ENCODE measurements around the gene NOLC1. TPM values are rescaled to one million over a fixed set of nuclear protein-coding genes. Genes with fewer than 3 reads are reported as not detected.

NOLC1 gene
- total RNA-seq, 1 donor = 30.7 TPM

DNA sequence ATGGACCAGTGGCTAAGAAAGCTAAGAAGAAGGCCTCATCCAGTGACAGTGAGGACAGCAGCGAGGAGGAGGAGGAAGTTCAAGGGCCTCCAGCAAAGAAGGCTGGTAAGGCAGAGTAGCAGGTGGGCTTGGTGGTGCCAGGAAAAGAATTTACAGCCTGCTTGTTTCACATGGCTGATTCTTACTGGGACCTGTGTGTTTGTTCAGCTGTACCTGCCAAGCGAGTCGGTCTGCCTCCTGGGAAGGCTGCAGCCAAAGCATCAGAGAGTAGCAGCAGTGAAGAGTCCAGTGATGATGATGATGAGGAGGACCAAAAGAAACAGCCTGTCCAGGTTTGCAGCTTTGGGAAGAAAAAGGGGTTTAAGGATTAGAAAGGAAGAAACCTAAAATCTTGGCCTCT lies 5.0 kb downstream of the NOLC1 start:
- TF ChIP-seq, protein P1, sequence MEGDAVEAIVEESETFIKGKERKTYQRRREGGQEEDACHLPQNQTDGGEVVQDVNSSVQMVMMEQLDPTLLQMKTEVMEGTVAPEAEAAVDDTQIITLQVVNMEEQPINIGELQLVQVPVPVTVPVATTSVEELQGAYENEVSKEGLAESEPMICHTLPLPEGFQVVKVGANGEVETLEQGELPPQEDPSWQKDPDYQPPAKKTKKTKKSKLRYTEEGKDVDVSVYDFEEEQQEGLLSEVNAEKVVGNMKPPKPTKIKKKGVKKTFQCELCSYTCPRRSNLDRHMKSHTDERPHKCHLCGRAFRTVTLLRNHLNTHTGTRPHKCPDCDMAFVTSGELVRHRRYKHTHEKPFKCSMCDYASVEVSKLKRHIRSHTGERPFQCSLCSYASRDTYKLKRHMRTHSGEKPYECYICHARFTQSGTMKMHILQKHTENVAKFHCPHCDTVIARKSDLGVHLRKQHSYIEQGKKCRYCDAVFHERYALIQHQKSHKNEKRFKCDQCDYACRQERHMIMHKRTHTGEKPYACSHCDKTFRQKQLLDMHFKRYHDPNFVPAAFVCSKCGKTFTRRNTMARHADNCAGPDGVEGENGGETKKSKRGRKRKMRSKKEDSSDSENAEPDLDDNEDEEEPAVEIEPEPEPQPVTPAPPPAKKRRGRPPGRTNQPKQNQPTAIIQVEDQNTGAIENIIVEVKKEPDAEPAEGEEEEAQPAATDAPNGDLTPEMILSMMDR (IDR thresholded peaks at IDR 0.05; ENCODE audit: insufficient read depth, low read depth, low read length) = no peak
- H3K4me3 ChIP-seq (ENCODE audit: low read depth, low read length) = no peak overlapping the region
- no peak for DNase-seq (ENCODE audit: low read depth)

DNA sequence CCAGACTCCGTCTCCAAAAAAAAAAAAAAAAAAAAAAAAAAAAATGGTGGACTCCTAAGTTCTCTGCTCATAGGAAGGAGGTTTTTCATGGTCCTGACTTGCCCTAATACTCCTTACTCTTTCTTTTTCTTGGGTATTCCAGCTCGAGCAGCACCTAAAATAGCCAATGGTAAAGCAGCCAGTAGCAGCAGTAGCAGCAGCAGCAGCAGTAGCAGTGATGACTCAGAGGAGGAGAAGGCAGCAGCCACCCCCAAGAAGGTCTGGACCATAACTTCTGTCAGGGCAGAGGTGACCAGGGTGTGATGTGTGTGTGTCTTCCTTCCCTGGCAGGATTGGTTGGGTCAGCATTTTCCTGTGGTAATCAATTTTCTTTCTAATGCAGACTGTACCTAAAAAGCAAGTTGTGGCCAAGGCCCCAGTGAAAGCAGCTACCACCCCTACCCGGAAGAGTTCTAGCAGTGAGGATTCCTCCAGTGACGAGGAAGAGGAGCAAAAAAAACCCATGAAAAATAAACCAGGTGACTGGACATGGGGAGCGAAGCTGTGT lies 6.9 kb downstream of the NOLC1 start:
- no peak overlapping the region for H3K4me3 ChIP-seq (ENCODE audit: low read depth, low read length)
- peak; percentile 28 for DNase-seq (ENCODE audit: low read depth)
- TF ChIP-seq, protein P1 (IDR thresholded peaks at IDR 0.05; ENCODE audit: insufficient read depth, low read depth, low read length) = no peak

DNA sequence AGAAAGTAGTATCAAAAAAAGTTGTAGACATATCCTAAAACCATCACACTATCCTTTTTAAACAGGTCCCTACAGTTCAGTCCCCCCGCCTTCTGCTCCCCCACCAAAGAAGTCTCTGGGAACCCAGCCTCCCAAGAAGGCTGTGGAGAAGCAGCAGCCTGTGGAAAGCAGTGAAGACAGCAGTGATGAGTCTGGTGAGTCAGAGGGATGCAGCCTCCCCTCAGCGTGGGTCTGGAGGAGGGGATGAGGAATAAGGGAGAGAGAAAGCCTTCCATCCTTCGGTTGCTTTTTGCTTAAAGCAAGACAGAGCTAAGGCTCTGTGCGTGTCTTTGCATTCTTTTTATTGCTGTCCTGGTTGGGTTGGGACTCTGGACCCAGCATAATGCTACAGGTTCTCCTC lies 7.6 kb downstream of the NOLC1 start:
- TF ChIP-seq, protein P1 (IDR thresholded peaks at IDR 0.05; ENCODE audit: insufficient read depth, low read depth, low read length) = no peak
- no peak for DNase-seq (ENCODE audit: low read depth)
- no peak overlapping the region for H3K4me3 ChIP-seq (ENCODE audit: low read depth, low read length)

DNA sequence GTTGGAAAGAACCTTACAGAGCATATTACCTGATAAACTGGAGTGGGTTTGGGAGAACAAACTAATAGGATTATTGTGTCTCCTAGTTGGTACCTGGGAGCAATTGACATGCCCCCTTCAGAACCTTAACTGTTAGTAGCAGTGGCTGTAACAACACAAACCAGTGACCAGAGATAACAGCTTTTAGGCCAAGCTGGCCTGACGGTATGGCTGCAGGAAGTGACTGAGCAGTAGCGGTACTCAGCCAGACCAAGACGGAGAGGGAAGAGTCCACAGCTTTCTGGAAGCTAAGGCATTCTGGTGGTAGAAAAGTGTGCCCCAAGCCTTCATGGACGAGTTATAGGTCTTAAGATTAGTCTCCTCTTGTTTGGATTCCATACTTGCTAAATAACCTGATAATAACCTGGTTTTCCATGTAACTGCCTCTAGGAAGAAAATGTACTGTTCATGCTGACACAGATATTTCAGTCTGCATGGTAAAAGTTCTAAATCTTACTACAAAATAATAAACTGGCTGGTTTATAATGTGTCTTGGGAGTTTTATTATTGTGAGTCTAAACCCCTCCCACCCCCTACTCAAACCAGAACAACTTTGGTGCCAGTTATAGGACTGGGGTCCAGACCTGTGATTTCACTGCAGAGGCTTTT lies 11.3 kb downstream of the NOLC1 start:
- no peak for DNase-seq (ENCODE audit: low read depth)
- H3K4me3 ChIP-seq (ENCODE audit: low read depth, low read length) = no peak overlapping the region
- TF ChIP-seq, protein P1 (IDR thresholded peaks at IDR 0.05; ENCODE audit: insufficient read depth, low read depth, low read length) = no peak

DNA sequence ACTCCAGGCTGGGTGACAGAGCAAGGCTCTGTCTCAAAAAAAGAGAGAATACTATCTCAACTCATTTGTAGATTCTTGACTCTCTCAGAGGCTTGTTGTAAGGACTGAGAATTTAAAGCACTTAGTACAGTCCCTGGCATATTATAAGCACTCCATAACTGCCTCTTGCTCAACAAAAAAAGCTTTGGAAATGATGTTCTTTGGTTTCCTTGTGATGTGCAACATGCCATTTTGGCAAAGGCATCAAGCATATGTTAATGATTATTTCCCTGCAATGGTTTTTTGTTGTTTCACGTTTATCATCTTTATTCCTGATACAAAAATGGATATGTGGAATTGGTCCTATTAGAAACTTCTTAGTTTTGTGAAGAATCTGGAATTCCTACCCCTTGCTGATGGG lies 15.7 kb downstream of the NOLC1 start:
- no peak for DNase-seq (ENCODE audit: low read depth)

DNA sequence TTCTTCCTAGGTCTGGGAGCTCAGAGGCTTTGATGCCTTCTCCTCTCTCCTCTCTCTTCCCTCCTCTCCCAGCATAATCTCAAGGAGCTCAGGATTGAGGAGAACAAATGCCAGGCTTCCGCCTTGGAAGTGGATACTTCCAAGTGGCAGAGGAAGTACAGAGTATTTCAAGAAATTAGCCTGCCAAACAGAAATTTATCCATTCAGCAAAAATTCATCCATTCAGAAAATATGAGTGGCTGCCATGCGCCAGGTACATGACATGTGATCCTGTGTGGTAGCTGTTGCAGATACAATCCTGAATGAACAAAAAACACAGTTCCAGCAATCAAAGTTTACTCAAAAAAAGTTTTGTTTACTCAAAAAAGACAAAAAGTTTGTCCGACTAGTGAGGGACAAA lies 18.4 kb downstream of the NOLC1 start:
- no peak overlapping the region for H3K4me3 ChIP-seq (ENCODE audit: low read depth, low read length)
- TF ChIP-seq, protein P1 (IDR thresholded peaks at IDR 0.05; ENCODE audit: insufficient read depth, low read depth, low read length) = no peak
- DNase-seq (ENCODE audit: low read depth) = no peak

More for the DNA sequence above, 15.7 kb downstream of the NOLC1 start:
- no peak overlapping the region for H3K4me3 ChIP-seq (ENCODE audit: low read depth, low read length)
- TF ChIP-seq, protein P1 (IDR thresholded peaks at IDR 0.05; ENCODE audit: insufficient read depth, low read depth, low read length) = no peak

DNA sequence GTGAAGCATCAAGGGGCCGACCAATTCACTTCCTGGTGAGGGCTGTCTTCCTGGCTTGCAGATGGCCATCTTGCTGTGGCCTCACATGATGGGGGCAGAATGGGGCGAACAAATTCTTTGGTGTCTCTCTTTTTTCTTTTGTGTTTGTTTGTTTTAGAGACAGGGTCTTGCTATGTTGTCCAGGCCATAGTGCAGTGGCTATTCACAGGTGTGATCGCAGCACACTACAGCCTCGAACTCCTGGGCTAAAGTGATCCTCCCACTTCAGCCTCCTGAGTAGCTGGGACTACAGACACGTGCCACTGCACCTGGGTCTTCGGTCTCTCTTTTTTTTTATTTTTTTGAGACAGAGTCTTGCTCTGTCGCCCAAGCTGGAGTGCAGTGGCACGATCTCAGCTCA lies 20.1 kb downstream of the NOLC1 start:
- TF ChIP-seq, protein P1 (IDR thresholded peaks at IDR 0.05; ENCODE audit: insufficient read depth, low read depth, low read length) = no peak
- DNase-seq (ENCODE audit: low read depth) = no peak
- H3K4me3 ChIP-seq (ENCODE audit: low read depth, low read length) = no peak overlapping the region

Measured in fibroblast of villous mesenchyme (primary cell).